Measurements from ENCODE around the gene AGXT. TPM values are rescaled to one million over a fixed set of nuclear protein-coding genes. Genes with fewer than 3 reads are reported as not detected.
"Not testable (repeated sequence)": the region's sequence is repeated elsewhere in the genome, so short reads cannot be mapped to it uniquely, and the experiment has no call there.

The AGXT gene
- total RNA-seq, 1 experiment from 2014 or later: not detected

- no peaks in the 10 kb centered on the region for H3K9me2 ChIP-seq (replicated peaks; ENCODE audit: insufficient read depth, low read length)
- no peak overlapping the region for H2AFZ ChIP-seq (ENCODE audit: low read length)
- no peaks in the 10 kb centered on the region for H3K79me2 ChIP-seq (ENCODE audit: low read length)
- H3K9me3 ChIP-seq (ENCODE audit: low read length): no peaks in the 10 kb centered on the region
- peaks cover 5% of the 10 kb centered on the region for H3K4me1 ChIP-seq (ENCODE audit: low read length)
- no peak overlapping the region for H3K4me3 ChIP-seq (ENCODE audit: low read length)
- H3K9ac ChIP-seq (ENCODE audit: low read length): no peak overlapping the region
- no peak overlapping the region for H3K4me2 ChIP-seq (ENCODE audit: low read depth, low read length, poor library complexity, severe bottlenecking)
- DNase-seq: no peak
- no peaks in the 10 kb centered on the region for H3K27me3 ChIP-seq (ENCODE audit: low read length)
- peaks cover 4% of the 10 kb centered on the region; the same call in 1 of the 2 replicates for H4K20me1 ChIP-seq (ENCODE audit: insufficient read depth, low read depth, low read length)
- H3K27ac ChIP-seq (ENCODE audit: low read length): no peak overlapping the region
- H3K36me3 ChIP-seq (ENCODE audit: insufficient read depth, low read length): no peaks in the 10 kb centered on the region
Observed at GRCh38 chr2:240837621-240838020, 31.0 kb upstream of the AGXT start.

- H3K27ac ChIP-seq (ENCODE audit: low read length): no peak overlapping the region
- no peak overlapping the region for H3K4me3 ChIP-seq (ENCODE audit: low read length)
- no peak for DNase-seq
- no peaks in the 10 kb centered on the region for H3K36me3 ChIP-seq (ENCODE audit: insufficient read depth, low read length)
- no peaks in the 10 kb centered on the region for H3K27me3 ChIP-seq (ENCODE audit: low read length)
- no peaks in the 10 kb centered on the region for H3K9me3 ChIP-seq (ENCODE audit: low read length)
- no peak overlapping the region for H2AFZ ChIP-seq (ENCODE audit: low read length)
- H4K20me1 ChIP-seq (ENCODE audit: insufficient read depth, low read depth, low read length): peaks cover 4% of the 10 kb centered on the region; the same call in 1 of the 2 replicates
- H3K4me1 ChIP-seq (ENCODE audit: low read length): no peaks in the 10 kb centered on the region
- no peak overlapping the region for H3K9ac ChIP-seq (ENCODE audit: low read length)
- no peaks in the 10 kb centered on the region for H3K9me2 ChIP-seq (replicated peaks; ENCODE audit: insufficient read depth, low read length)
- no peaks in the 10 kb centered on the region for H3K79me2 ChIP-seq (ENCODE audit: low read length)
- no peak overlapping the region for H3K4me2 ChIP-seq (ENCODE audit: low read depth, low read length, poor library complexity, severe bottlenecking)
Observed at GRCh38 chr2:240839152-240840143, 29.2 kb upstream of the AGXT start.

- DNase-seq: peak; percentile 78
- H3K27ac ChIP-seq (ENCODE audit: low read length): no peak overlapping the region
- H3K4me3 ChIP-seq (ENCODE audit: low read length): no peak overlapping the region
- no peak overlapping the region for H3K4me2 ChIP-seq (ENCODE audit: low read depth, low read length, poor library complexity, severe bottlenecking)
- peaks cover 4% of the 10 kb centered on the region; the same call in 1 of the 2 replicates for H4K20me1 ChIP-seq (ENCODE audit: insufficient read depth, low read depth, low read length)
- H3K9ac ChIP-seq (ENCODE audit: low read length): no peak overlapping the region
- no peaks in the 10 kb centered on the region for H3K36me3 ChIP-seq (ENCODE audit: insufficient read depth, low read length)
- no peaks in the 10 kb centered on the region for H3K9me2 ChIP-seq (replicated peaks; ENCODE audit: insufficient read depth, low read length)
- no peaks in the 10 kb centered on the region for H3K27me3 ChIP-seq (ENCODE audit: low read length)
- H3K4me1 ChIP-seq (ENCODE audit: low read length): no peaks in the 10 kb centered on the region
- H3K9me3 ChIP-seq (ENCODE audit: low read length): no peaks in the 10 kb centered on the region
- no peak overlapping the region for H2AFZ ChIP-seq (ENCODE audit: low read length)
- H3K79me2 ChIP-seq (ENCODE audit: low read length): no peaks in the 10 kb centered on the region
Observed at GRCh38 chr2:240840435-240841060, 28.1 kb upstream of the AGXT start.

GRCh38 chr2:240846309-240846708 lies 22.3 kb upstream of the AGXT start:
- not testable (repeated sequence) for H3K4me2 ChIP-seq (ENCODE audit: low read depth, low read length, poor library complexity, severe bottlenecking); H3K27me3 ChIP-seq (ENCODE audit: low read length); H3K9ac ChIP-seq (ENCODE audit: low read length); DNase-seq; H3K36me3 ChIP-seq (ENCODE audit: insufficient read depth, low read length); H3K9me3 ChIP-seq (ENCODE audit: low read length); H3K27ac ChIP-seq (ENCODE audit: low read length); H3K79me2 ChIP-seq (ENCODE audit: low read length); H4K20me1 ChIP-seq (ENCODE audit: insufficient read depth, low read depth, low read length); H3K9me2 ChIP-seq (replicated peaks; ENCODE audit: insufficient read depth, low read length); H2AFZ ChIP-seq (ENCODE audit: low read length); H3K4me3 ChIP-seq (ENCODE audit: low read length); H3K4me1 ChIP-seq (ENCODE audit: low read length)

GRCh38 chr2:240846873-240847595 lies 21.6 kb upstream of the AGXT start:
- Histone ChIP-seq H3K9ac (ENCODE audit: low read length) (no peak overlapping the region), H3K4me3 (ENCODE audit: low read length) (no peak overlapping the region), H3K9me3 (ENCODE audit: low read length) (no peaks in the 10 kb centered on the region), H3K4me1 (ENCODE audit: low read length) (no peaks in the 10 kb centered on the region), H3K36me3 (ENCODE audit: insufficient read depth, low read length) (no peaks in the 10 kb centered on the region), H3K79me2 (ENCODE audit: low read length) (no peaks in the 10 kb centered on the region), H2AFZ (ENCODE audit: low read length) (no peak overlapping the region), H3K27me3 (ENCODE audit: low read length) (no peaks in the 10 kb centered on the region), H4K20me1 (ENCODE audit: insufficient read depth, low read depth, low read length) (no peaks in the 10 kb centered on the region), H3K27ac (ENCODE audit: low read length) (no peak overlapping the region), H3K9me2 (replicated peaks; ENCODE audit: insufficient read depth, low read length) (no peaks in the 10 kb centered on the region), H3K4me2 (ENCODE audit: low read depth, low read length, poor library complexity, severe bottlenecking) (no peak overlapping the region)
- no peak for DNase-seq

GRCh38 chr2:240847817-240848216 lies 20.8 kb upstream of the AGXT start:
- Histone ChIP-seq H3K9me2 (replicated peaks; ENCODE audit: insufficient read depth, low read length) (no peaks in the 10 kb centered on the region), H3K79me2 (ENCODE audit: low read length) (no peaks in the 10 kb centered on the region), H4K20me1 (ENCODE audit: insufficient read depth, low read depth, low read length) (no peaks in the 10 kb centered on the region), H3K4me3 (ENCODE audit: low read length) (no peak overlapping the region), H2AFZ (ENCODE audit: low read length) (no peak overlapping the region), H3K36me3 (ENCODE audit: insufficient read depth, low read length) (no peaks in the 10 kb centered on the region), H3K27ac (ENCODE audit: low read length) (no peak overlapping the region), H3K4me2 (ENCODE audit: low read depth, low read length, poor library complexity, severe bottlenecking) (no peak overlapping the region), H3K9ac (ENCODE audit: low read length) (no peak overlapping the region), H3K27me3 (ENCODE audit: low read length) (no peaks in the 10 kb centered on the region), H3K9me3 (ENCODE audit: low read length) (no peaks in the 10 kb centered on the region), H3K4me1 (ENCODE audit: low read length) (no peaks in the 10 kb centered on the region)
- DNase-seq: no peak

GRCh38 chr2:240848900-240849680 lies 19.5 kb upstream of the AGXT start:
- Histone ChIP-seq H3K9ac (ENCODE audit: low read length) (no peak overlapping the region), H3K9me3 (ENCODE audit: low read length) (no peaks in the 10 kb centered on the region), H3K4me2 (ENCODE audit: low read depth, low read length, poor library complexity, severe bottlenecking) (no peak overlapping the region), H3K27ac (ENCODE audit: low read length) (no peak overlapping the region), H3K36me3 (ENCODE audit: insufficient read depth, low read length) (no peaks in the 10 kb centered on the region), H3K4me1 (ENCODE audit: low read length) (no peaks in the 10 kb centered on the region), H3K4me3 (ENCODE audit: low read length) (no peak overlapping the region), H2AFZ (ENCODE audit: low read length) (no peak overlapping the region), H3K9me2 (replicated peaks; ENCODE audit: insufficient read depth, low read length) (no peaks in the 10 kb centered on the region), H3K79me2 (ENCODE audit: low read length) (no peaks in the 10 kb centered on the region), H4K20me1 (ENCODE audit: insufficient read depth, low read depth, low read length) (no peaks in the 10 kb centered on the region), H3K27me3 (ENCODE audit: low read length) (no peaks in the 10 kb centered on the region)
- DNase-seq: no peak

Data from Karpas-422 (cell line).